Esophagus muscularis mucosa (tissue), 4 donors: Measurements from ENCODE around the gene SUMO1.

Experiments
- EP300 ChIP-seq: sonication (generic); formaldehyde crosslinking; IDR thresholded peaks from one replicate; pipeline ENCODE4 v1.6.1; 2017; ENCODE audit warnings: antibody characterized with exemption
- POLR2A ChIP-seq: fragments of 450-650 bp; IDR thresholded peaks from one replicate; pipeline ENCODE4 v1.6.1; 2017; ENCODE audit warnings: antibody characterized with exemption, moderate library complexity, mild to moderate bottlenecking, low read depth
- POLR2AphosphoS5 ChIP-seq, 2 donors: sonication (generic); formaldehyde crosslinking; IDR thresholded peaks; one replicate each; pipeline ENCODE4 v1.6.1; 2017; ENCODE audit warnings: antibody characterized with exemption in 2 of 2
- TF ChIP-seq, protein P1 (sequence below), 3 experiments: fragments of 200-600 bp in 2 of 3; fragments of 450-650 bp in 1 of 3; sonication (generic) in 2 of 3; IDR thresholded peaks; one replicate each; pipeline ENCODE4 v1.5.1; 2017 to 2019; ENCODE audit warnings: antibody characterized with exemption in 3 of 3, mild to moderate bottlenecking in 2 of 3, moderate library complexity in 1 of 3

DNA sequence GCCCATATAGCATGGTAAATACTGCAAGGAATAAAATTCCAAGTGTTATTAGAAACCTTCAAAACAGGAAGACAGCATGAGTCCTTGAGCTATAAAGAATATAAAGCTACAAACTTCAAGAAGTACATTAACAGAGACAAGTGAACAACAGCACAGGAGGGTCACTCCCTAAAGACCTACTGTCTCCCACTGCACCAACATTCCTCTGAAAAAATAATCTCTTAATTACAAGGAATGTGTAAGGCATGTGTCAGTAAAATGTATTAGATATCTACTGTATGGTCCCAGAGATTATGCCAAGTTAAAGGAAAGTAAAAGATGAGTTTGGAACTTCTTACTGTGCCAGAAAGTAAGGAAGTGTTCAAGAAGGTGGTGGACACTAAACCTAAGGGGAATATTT, 29.9 kb downstream of the SUMO1 start:
- TF ChIP-seq POLR2AphosphoS5 (IDR thresholded peaks at IDR 0.05): no peak
- TF ChIP-seq POLR2A: no peak
- TF ChIP-seq, protein P1, sequence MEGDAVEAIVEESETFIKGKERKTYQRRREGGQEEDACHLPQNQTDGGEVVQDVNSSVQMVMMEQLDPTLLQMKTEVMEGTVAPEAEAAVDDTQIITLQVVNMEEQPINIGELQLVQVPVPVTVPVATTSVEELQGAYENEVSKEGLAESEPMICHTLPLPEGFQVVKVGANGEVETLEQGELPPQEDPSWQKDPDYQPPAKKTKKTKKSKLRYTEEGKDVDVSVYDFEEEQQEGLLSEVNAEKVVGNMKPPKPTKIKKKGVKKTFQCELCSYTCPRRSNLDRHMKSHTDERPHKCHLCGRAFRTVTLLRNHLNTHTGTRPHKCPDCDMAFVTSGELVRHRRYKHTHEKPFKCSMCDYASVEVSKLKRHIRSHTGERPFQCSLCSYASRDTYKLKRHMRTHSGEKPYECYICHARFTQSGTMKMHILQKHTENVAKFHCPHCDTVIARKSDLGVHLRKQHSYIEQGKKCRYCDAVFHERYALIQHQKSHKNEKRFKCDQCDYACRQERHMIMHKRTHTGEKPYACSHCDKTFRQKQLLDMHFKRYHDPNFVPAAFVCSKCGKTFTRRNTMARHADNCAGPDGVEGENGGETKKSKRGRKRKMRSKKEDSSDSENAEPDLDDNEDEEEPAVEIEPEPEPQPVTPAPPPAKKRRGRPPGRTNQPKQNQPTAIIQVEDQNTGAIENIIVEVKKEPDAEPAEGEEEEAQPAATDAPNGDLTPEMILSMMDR (IDR thresholded peaks at IDR 0.05): no peak
- TF ChIP-seq EP300: no peak
